Omental fat pad (tissue), 4 donors: Measurements from ENCODE around the gene AHCYL1. TPM values are rescaled to one million over a fixed set of nuclear protein-coding genes. Genes with fewer than 3 reads are reported as not detected.
A peak's percentile ranks its signal among the peaks of the same experiment; 100 is the strongest.

Source experiments
- ATAC-seq: fragments of 150-250 bp; one replicate; pipeline ENCODE4 v1.9.1; 2016; ENCODE audit warnings: mild to moderate bottlenecking, moderate library complexity; ENCODE audit not compliant: low FRiP score
- DNase-seq: peaks from one replicate; pipeline ENCODE4 v3.0.0-alpha.2; 2019; ENCODE audit warnings: low spot score
- total RNA-seq, 4 donors: library from RNA; depleted of rRNA; stranded (reverse); fragments of >200 nt; gene quantifications; one replicate each; pipeline ENCODE4 v1.1.0, GENCODE V29; 2016
- TF ChIP-seq, protein P1 (sequence below), 3 donors: fragments of 450-650 bp; IDR thresholded peaks; one replicate each; pipeline ENCODE4 v1.5.1; 2016 to 2017; ENCODE audit warnings: antibody characterized with exemption in 3 of 3, mild to moderate bottlenecking in 3 of 3, moderate library complexity in 2 of 3

Gene AHCYL1
- total RNA-seq, 4 donors from 2014 or later: 76.0 to 107 (median 95.8) TPM

GRCh38 chr1:110034040-110034450, 49.5 kb downstream of the AHCYL1 start:
- no peak for ATAC-seq
- no peak for DNase-seq
- TF ChIP-seq, protein P1, sequence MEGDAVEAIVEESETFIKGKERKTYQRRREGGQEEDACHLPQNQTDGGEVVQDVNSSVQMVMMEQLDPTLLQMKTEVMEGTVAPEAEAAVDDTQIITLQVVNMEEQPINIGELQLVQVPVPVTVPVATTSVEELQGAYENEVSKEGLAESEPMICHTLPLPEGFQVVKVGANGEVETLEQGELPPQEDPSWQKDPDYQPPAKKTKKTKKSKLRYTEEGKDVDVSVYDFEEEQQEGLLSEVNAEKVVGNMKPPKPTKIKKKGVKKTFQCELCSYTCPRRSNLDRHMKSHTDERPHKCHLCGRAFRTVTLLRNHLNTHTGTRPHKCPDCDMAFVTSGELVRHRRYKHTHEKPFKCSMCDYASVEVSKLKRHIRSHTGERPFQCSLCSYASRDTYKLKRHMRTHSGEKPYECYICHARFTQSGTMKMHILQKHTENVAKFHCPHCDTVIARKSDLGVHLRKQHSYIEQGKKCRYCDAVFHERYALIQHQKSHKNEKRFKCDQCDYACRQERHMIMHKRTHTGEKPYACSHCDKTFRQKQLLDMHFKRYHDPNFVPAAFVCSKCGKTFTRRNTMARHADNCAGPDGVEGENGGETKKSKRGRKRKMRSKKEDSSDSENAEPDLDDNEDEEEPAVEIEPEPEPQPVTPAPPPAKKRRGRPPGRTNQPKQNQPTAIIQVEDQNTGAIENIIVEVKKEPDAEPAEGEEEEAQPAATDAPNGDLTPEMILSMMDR (IDR thresholded peaks at IDR 0.05): no peak

DNA sequence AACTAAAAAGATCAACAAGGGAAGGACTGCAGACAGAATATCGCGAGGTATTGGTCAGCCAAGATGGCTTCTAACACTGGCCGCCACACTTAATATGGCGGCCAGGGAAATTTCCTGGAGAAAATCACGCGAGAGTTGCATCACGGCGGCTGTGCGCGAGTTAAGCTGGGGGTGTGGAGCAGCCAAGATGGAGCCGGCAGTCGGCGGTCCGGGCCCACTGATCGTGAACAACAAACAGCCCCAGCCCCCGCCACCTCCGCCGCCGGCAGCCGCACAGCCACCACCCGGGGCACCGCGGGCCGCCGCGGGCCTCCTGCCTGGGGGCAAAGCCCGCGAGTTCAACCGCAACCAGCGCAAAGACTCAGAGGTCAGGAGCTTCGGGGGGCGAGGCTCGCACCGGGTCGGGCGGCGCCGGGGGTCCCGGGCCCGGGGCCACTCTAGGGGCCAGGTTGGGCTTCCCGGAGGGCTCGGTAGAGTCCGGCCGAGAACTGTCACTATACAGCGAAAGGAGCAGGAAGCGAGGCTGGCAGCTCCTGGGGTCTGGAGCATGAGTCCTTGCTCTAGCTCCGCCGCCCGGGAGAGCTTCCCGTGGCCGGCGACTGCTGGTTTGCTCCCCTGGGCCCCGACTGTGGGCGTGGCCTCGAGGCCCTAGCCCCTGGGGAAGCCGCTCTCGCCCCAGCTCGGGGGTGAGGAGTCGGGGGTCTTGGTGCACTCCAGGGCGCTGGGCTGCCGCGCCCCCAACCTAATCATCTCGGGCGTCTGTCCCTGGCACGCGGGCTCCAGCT, 50.1 kb downstream of the AHCYL1 start, which contains the start of gene STRIP1:
STRIP1 (plus strand) TSS at position 174 of the 785 bp plus-strand sequence; CDS start at position 188, 14 bp downstream.
- ATAC-seq (peak; percentile 88), DNase-seq (peak; percentile 85)
- TF ChIP-seq, protein P1 (IDR thresholded peaks at IDR 0.05): no peak

DNA sequence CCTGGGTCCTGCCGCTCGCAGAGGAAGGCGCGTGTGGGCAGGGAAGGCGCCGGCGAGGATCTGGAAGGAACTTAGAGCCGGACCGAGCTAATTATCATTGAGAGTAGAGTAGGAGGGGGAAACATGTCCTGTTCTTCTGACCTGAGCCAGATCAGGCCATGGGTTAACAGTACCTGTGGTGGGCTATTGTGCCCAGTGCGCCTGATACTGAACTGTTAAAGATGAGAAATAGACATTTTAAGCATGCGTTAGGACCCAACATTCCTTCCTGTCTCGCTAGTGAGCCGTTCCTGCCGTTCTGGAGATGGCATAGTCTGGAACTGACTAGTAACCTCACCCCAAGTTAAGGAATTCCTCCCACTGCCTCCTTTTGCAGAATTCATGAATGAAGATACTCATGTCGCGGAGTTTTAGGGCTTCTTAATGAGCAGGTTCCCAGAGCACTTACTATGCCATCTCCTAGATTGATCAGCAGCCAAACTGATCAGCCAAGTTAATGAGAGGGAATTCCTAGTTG, 50.7 kb downstream of the AHCYL1 start:
- peak; percentile 9 for ATAC-seq
- TF ChIP-seq, protein P1 (IDR thresholded peaks at IDR 0.05): no peak

GRCh38 chr1:110038271-110038670, 53.7 kb downstream of the AHCYL1 start:
- TF ChIP-seq, protein P1 (IDR thresholded peaks at IDR 0.05): no peak
- ATAC-seq (no peak), DNase-seq (no peak)

More for the DNA sequence above, 50.7 kb downstream of the AHCYL1 start:
- DNase-seq: no peak

DNA sequence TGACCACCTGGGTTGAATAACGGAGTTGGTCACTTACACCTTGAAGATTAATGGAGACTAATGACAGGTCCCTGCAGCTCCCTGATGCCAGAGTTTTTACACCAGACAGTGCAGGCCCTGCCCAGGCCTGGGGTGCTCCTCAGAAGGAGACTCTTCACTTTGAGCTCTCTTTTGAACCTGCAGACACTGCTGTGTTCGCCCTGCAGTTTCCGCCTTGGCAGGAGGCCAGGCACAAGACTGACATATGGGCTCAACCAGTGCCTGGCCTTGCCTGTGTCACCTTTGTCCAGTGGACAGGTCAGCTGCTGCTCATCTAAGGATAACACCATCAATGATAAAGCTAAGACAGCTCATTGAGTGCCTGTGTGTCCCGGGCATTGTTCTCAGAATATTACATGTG, 55.1 kb downstream of the AHCYL1 start:
- DNase-seq (no peak), ATAC-seq (no peak)
- TF ChIP-seq, protein P1 (IDR thresholded peaks at IDR 0.05): no peak

- DNase-seq (no peak), ATAC-seq (no peak)
- TF ChIP-seq, protein P1 (IDR thresholded peaks at IDR 0.05): no peak
Observed at GRCh38 chr1:110040548-110040947, 56.0 kb downstream of the AHCYL1 start.

- DNase-seq: no peak
- ATAC-seq: no peak
- TF ChIP-seq, protein P1 (IDR thresholded peaks at IDR 0.05): no peak
Observed at GRCh38 chr1:110043016-110043415, 58.5 kb downstream of the AHCYL1 start.
